Measurements from ENCODE around the gene ATP6V1F.
"Not testable (repeated sequence)": the region's sequence is repeated elsewhere in the genome, so short reads cannot be mapped to it uniquely, and the experiment has no call there.

Gene ATP6V1F

GRCh38 chr7:128909625-128910568 lies 47.2 kb downstream of the ATP6V1F start:
- Mint-ChIP-seq H3K27me3 (peaks cover 87% of the 10 kb centered on the region), H3K4me3 (no peak overlapping the region), H3K4me1 (no peaks in the 10 kb centered on the region), H3K36me3 (no peaks in the 10 kb centered on the region), H3K9me3 (no peaks in the 10 kb centered on the region), H3K27ac (no peak overlapping the region)
- peak; percentile 17 for DNase-seq
- CTCF ChIA-PET, result interaction anchor here (0.5 to 1.0 kb wide), 2 partner anchors 34 to 182 kb away, joined by 3 read pairs; no protein-coding TSS in a partner anchor

GRCh38 chr7:128910569-128910945 lies 47.9 kb downstream of the ATP6V1F start, which contains the start of gene KCP:
KCP (minus strand) TSS chr7:128910709; CDS start chr7:128910676, 33 bp downstream.
- CTCF ChIA-PET, result interaction anchor here (1.0 to 1.5 kb wide), 2 partner anchors 27 to 181 kb away, joined by 3 to 7 read pairs; no protein-coding TSS in a partner anchor
- H3K27ac Mint-ChIP-seq, result no peak within 1 kb of the TSS
- H3K9me3 Mint-ChIP-seq, result no peaks in the 10 kb centered on the region
- H3K4me3 Mint-ChIP-seq, result no peak within 1 kb of the TSS
- no peaks in the 10 kb centered on the region for H3K36me3 Mint-ChIP-seq
- DNase-seq, result peak; percentile 7
- peaks cover 88% of the 10 kb centered on the region for H3K27me3 Mint-ChIP-seq
- H3K4me1 Mint-ChIP-seq, result peaks cover 3% of the 10 kb centered on the region

DNA sequence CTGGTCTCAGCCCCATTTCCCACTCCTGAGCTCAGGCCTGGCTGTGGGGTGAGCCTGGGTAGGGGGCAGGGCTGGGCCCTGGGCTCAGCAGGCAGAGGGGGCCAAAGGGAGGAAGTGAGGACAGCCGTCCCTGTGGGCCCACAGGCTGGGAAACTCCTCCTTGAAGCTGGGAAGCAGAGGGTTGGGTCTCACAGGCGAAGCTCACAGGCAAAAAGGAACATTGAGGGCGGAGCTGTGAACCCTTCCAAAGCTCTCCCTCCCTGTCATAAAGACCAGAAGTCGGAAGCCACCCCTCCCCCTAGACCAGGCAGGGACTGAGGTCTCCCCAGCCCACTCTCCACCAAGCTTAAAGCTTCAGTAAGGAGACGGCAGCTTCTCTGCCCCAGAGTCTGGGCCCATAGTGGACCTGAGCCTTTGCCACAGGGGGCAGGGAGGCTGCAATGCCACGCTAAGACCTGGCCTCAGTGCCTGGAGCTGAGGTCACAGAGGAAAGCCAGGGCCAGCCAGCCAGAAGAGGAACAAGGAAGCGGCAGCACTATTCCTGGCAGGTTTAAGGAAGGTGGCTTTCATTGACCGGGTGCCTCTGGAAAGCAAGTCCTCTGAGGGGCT lies 48.9 kb downstream of the ATP6V1F start:
- peaks cover 90% of the 10 kb centered on the region for H3K27me3 Mint-ChIP-seq
- H3K9me3 Mint-ChIP-seq, result no peaks in the 10 kb centered on the region
- H3K4me3 Mint-ChIP-seq, result no peak overlapping the region
- H3K4me1 Mint-ChIP-seq, result peaks cover 4% of the 10 kb centered on the region
- H3K36me3 Mint-ChIP-seq, result no peaks in the 10 kb centered on the region
- CTCF ChIA-PET, result interaction anchor here (0.9 to 1.5 kb wide), 2 partner anchors 28 to 152 kb away, joined by 4 to 7 read pairs; no protein-coding TSS in a partner anchor
- DNase-seq, result peak; percentile 13
- H3K27ac Mint-ChIP-seq, result no peak overlapping the region

DNA sequence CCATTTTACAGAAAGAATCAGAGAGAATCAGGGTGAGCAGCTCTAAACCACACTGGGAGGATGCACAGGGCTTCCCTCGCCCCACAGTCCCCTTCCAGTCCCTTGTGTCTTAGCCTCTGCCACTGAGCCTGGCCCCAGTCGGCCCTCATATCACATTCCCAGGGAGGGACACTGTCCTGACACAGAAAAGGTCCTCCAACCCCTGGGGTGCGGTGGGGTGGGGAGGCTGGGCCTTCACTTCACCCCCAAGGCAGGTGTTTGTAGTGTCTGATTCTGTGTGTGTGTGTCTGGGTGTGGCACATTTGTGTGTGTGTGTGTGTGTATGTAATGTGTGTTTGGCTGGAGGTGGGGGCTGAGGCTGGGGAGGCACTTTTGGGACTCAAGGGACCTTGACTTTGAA lies 49.6 kb downstream of the ATP6V1F start:
- CTCF ChIA-PET, result interaction anchor here (0.9 kb wide), 1 partner anchor 152 kb away, joined by 4 read pairs; no protein-coding TSS in a partner anchor
- peaks cover 90% of the 10 kb centered on the region for H3K27me3 Mint-ChIP-seq
- H3K27ac Mint-ChIP-seq, result no peak overlapping the region
- H3K4me3 Mint-ChIP-seq, result no peak overlapping the region
- H3K9me3 Mint-ChIP-seq, result no peaks in the 10 kb centered on the region
- H3K4me1 Mint-ChIP-seq, result peaks cover 4% of the 10 kb centered on the region
- peak; percentile 18 for DNase-seq
- no peaks in the 10 kb centered on the region for H3K36me3 Mint-ChIP-seq

- H3K36me3 Mint-ChIP-seq, CTCF ChIA-PET, H3K4me1 Mint-ChIP-seq, H3K27ac Mint-ChIP-seq, H3K4me3 Mint-ChIP-seq, H3K9me3 Mint-ChIP-seq: not testable (repeated sequence)
- peaks cover 91% of the 10 kb centered on the region for H3K27me3 Mint-ChIP-seq
- peak; percentile 7 for DNase-seq
These were observed 50.2 kb downstream of the ATP6V1F start for GRCh38 chr7:128912709-128913495.

GRCh38 chr7:128913870-128914565 lies 51.4 kb downstream of the ATP6V1F start:
- Mint-ChIP-seq H3K36me3 (no peaks in the 10 kb centered on the region), H3K9me3 (no peaks in the 10 kb centered on the region), H3K27me3 (peaks cover 91% of the 10 kb centered on the region), H3K4me3 (no peak overlapping the region), H3K27ac (no peak overlapping the region), H3K4me1 (peaks cover 4% of the 10 kb centered on the region)
- peak; percentile 17 for DNase-seq
- CTCF ChIA-PET, result interaction anchor here (0.7 to 1.3 kb wide), 2 partner anchors 30 to 178 kb away, joined by 3 to 4 read pairs; no protein-coding TSS in a partner anchor

GRCh38 chr7:128914566-128915151 lies 52.0 kb downstream of the ATP6V1F start:
- H3K4me1 Mint-ChIP-seq, result peaks cover 4% of the 10 kb centered on the region
- no peaks in the 10 kb centered on the region for H3K36me3 Mint-ChIP-seq
- no peak overlapping the region for H3K27ac Mint-ChIP-seq
- peaks cover 90% of the 10 kb centered on the region for H3K27me3 Mint-ChIP-seq
- H3K4me3 Mint-ChIP-seq, result no peak overlapping the region
- CTCF ChIA-PET, result interaction anchor here (0.7 to 1.3 kb wide), 2 partner anchors 29 to 177 kb away, joined by 3 to 4 read pairs; no protein-coding TSS in a partner anchor
- peak; percentile 16 for DNase-seq
- no peaks in the 10 kb centered on the region for H3K9me3 Mint-ChIP-seq

DNA sequence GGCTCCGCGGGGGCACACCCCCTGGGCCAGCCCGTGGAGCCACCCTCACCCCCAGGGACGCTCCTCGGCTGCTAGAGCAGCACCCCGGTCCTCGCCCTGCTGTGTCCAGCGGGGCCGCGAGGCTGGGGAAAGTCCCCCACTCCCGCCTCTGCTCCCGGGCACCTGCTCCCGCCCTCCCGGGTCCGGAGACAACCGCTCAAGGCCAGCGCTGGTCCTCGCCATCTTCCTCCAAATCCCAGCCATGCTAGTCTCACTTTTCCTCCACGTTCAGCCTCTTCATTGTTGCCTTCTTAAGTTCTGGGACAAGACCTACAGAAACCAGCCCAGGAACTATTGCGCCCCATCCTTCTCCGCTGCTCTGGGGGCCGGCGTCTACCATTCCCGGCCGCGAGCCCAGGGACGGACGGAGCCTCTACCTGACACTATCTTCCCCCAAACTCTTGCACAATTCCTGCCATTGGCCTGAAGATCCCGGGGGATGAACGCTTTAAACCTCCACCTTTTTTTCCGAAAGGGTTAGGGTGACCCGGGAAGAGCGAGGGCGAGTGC lies 52.7 kb downstream of the ATP6V1F start:
- DNase-seq, result no peak
- Mint-ChIP-seq H3K4me1 (peaks cover 4% of the 10 kb centered on the region), H3K27me3 (peaks cover 89% of the 10 kb centered on the region), H3K9me3 (no peaks in the 10 kb centered on the region), H3K27ac (no peak overlapping the region), H3K36me3 (no peaks in the 10 kb centered on the region), H3K4me3 (peak overlapping the region; percentile 6)
- CTCF ChIA-PET, result interaction anchor here (1.3 kb wide), 1 partner anchor 176 kb away, joined by 4 read pairs; no protein-coding TSS in a partner anchor
